T follicular helper cell (primary cell): ENCODE data around the gene CKM.
"Not testable (repeated sequence)": the region's sequence is repeated elsewhere in the genome, so short reads cannot be mapped to it uniquely, and the experiment has no call there.

Experiments used
- DNase-seq: peaks from one replicate; pipeline ENCODE4 v3.0.0-alpha.2; 2020; ENCODE audit warnings: low read depth

Gene CKM

DNA sequence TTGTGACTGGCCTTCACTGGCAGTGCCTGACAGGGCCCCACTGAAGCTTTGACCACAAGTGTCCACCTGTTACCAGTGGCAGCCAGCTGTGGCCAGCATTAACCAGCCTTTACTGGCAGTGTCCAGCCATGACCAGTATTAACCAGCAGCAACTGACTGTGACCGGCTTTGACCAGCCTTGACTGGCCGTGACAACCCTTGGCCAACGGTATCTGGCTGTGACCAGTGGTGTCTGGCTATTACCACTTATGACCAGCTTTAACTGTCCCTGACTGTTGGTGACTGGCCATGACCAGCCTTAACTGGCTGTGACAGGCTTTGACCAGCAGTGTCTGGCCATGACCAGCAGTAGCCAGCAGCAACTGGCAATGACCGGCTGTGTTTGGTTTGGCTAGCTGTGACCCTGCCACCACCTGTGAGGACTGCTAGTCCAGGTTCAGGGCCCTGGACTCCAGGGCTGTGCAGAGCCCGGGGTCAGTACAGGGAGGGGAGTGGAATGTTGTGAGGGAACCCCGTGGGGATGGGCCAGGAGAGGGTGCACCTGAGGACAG lies 32.2 kb downstream of the CKM start:
- DNase-seq, result no peak

DNA sequence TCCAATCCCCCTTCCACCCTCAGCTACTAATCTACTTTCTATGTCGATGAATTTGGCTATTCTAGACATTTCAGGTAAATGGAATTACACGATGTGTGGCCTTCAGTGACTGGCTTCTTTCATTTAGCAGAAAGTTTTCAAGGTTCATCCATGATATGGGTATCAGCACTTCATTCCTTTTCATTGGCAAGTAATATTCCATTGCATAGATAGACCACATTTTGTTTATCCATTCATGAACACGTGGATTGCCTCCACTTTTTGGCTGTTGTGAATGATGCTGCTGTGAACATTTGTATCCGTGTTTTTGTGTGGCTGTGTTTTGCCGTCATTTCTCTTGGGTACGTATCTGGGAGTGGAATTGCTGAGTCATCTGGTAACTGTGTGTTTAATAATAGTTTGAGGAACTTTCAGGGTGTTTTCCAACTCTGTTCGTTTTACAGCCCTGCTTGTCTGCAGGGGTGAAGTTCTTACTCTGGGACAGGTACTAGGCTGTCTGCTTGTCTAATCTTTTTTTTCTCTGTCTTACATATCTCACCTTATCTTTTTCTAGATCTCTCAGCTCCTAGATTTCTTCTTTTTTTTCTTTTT lies 39.1 kb downstream of the CKM start:
- DNase-seq, result no peak

DNA sequence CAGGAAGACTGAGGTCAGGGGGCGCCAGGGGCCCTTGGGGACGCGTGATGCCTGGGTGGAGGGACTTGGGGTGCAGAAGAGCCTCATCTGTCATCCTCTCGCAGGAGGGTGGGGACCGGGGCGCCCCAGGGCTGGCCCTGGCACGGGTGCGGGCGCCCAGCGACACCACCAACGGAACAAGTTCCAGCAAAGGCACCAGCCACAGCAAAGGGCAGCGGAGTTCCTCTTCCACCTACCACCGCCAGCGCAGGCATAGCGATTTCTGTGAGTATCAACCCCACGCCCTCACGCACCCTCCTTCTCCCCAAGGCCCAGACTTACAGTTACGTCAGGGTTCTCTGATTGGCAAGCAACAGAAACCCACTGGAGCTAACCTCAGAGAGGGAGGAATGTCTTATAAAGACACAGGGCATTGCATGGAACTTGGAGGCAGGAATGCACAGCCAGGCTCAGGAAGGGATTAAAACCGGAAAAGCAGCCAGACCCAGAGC lies 42.2 kb downstream of the CKM start:
- DNase-seq, result no peak

DNA sequence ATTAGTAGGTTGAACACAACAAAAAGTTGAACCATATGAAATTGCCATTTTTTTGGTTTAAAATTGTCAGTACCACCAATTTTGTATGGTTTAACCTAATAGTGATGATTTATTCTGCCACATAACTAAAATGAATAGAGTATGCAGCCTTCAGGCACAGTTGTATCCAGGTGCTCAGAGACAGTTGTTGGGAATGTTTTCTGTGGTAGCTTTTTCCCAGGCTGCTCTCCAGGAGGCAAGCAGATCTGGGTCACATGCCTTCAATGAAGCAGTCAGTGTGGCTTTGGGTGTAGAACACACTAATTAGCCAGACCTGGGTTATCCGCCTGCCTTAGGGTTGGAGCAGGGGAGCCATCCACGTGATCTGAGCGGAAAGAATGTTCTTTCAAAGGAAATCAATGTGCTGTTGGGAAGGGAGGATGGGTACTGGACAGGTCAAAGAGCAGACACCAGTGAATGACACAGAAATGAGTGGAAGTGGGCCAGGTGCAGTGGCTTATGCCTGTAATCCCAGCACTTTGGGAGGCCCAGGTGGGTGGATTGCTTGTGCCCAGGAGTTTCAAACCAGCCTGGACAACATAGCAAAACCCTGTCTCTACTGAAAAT lies 43.0 kb downstream of the CKM start:
- no peak for DNase-seq

DNA sequence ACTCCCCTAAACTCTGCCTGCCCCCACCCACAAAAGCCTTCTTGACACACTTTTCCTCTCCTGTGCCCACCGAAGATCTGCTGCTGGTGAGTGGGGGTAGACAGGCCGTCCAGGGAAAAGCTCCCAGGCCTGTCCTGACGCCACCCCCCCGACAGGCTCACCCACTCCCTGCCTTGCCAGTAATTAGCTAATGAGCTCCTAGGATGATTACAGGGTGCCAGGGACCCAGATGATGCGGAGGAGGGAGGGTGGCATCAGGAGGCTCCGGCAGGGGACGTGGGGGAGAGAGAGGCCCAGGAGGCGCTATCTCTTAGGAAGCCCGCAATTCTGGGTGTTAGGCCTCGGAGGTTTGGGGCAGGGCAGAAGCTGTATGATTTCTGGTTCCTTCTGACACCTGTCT lies 44.6 kb downstream of the CKM start:
- no peak for DNase-seq

DNA sequence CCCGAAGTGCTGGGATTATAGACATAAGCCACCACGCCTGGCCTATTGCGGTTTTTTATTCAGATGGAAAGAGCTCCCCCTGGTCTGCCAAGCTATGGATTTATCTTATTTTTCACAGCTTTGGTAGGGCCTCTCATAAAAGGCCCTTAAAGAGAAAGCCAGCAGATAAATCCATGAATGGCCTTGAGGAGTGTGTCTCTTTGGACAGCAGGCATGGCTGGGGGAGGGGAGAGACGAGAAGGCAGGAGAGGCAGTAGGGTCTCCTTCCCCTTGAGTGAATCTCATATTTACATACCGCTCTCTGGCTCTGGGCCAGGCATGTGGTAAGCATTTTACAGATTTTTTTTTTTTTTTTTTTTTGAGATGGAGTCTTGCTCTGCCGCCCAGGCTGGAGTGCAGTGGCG lies 46.4 kb downstream of the CKM start:
- no peak for DNase-seq

DNA sequence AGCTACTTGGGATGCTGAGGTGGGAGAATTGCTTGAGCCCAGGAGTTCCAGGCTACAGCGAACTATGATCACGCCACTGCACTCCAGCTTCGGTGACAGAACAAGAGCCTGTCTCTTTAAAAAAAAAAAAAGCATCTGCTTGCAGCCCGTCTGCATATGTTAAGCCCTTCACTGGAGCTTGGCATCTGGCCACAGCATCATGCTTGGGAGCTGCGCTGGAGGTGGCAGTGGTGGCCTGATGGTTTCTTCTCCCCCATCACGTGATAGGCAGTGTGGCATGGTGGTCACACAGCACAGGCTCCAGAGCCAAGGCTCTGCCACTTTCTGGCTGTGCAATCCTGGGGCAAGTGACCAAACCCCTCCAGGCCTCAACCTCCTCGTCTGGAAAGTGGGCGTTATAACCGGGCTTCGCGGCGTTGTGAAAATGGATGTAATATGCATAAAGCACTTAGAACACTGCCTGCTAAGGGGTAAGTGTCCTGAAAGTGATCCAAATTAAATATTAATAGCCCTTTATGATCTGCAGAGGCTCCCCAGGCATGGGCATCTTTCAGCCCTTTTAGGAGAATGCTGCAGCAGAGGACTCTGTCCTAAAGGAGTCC lies 47.2 kb downstream of the CKM start:
- DNase-seq, result no peak

DNA sequence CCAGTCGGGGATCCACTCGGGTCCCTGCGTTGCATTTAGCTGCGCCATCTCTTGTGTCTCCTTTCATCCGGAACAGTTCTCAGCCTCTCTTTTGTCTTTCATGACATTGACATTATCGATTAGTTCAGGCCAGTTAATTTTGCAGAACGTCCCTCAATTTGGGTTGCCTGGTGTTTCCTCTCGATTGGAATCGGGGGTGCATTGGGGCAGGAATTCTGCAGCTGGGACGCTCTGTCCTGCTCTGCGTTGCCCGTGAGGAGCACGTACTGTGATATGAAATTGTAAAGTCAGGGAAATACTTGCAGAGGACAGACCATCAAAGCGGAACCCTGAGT lies 49.2 kb downstream of the CKM start:
- DNase-seq, result no peak

DNA sequence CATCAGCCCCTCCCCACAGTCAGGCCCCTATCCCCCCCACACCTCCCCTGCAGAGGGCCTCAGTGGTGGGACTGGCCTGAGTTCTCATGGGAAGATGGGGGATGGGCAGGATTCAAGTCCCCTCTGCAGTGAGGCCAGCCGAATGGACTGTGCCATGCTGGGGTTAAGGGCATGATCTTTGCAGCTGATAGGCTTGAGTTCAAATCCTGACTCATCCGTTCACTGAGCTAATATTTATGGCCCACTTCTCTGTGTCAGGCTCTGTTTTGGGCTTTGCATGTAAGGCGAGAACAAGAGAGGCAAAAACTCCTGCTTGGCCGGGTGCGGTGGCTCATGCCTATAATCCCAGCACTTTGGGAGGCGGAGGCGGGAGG lies 51.0 kb downstream of the CKM start:
- no peak for DNase-seq

DNA sequence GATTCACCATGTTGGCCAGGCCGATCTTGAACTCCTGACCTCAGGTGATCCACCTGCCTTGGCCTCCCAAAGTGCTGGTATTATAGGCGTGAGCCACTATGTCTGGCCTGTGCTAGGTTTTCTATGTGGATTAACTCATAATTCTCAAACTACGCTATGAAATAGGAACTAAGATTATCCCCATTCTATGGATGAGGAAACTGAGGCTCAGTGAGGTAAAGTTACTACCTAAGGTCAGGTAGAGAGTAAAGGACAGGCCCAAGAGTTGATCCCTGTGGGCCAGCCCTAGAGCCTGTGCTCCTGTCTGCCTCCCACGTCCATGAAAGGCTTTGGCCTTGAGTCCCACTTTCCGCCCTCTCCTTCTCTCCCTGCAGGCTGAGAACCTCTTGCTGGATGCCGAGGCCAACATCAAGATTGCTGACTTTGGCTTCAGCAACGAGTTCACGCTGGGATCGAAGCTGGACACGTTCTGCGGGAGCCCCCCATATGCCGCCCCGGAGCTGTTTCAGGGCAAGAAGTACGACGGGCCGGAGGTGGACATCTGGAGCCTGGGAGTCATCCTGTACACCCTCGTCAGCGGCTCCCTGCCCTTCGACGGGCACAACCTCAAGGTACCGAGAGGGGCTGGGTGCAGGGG lies 51.5 kb downstream of the CKM start:
- no peak for DNase-seq

DNA sequence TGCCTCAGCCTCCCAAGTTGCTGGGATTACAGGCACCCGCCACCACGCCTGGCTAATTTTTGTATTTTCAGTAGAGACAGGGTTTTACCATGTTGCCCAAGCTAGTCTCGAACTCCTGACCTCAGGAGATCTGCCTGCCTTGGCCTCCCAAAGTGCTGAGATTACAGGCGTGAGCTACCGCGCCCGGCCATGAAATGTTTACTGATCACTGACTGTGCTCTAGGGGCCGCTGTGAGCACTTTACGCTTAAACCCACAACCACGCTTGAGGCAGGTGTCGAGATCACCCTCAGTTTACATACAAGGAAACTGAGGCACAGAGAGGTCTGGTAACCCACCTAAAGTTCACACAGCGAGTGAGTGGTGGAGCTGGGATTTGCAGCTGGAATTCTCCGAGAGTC lies 52.7 kb downstream of the CKM start:
- not testable (repeated sequence) for DNase-seq

DNA sequence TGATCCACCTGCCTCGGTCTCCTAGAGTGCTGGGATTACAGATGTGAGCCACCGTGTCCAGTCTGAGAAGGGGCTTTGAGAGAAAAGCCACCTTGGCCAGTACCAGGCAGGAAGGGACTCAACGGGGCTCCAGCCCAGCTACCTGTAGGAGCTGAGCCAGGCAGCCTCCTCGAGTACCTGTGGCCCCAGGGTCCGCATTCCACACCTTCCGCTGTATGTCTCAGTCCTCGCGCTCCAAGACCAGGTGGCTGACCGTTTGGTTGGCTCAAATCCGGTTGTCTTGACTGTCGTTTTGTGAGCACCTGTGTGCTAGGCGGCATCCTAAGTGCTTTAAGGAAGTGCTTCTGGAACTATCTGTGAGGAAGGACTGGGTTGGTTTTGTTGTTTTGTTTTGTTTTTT lies 55.4 kb downstream of the CKM start:
- DNase-seq, result no peak

DNA sequence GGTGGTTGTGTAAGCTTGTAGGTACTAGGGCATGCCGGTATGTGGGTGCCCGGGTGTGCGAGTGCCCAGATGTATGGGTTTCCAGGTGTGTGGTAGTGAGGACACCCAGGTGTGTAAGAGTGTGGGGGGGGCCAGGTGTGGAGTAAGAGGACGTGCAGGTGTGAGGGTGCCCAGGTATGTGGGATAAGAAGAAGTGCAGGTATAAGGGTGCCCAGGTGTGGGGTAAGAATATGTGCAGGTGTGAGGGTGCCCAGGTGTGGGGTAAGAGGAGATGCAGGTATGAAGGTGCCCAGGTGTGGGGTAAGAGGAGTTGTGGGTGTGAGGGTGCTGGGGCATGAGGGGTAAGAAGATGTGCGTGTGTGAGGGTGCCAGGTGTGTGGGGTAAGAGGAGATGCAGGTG lies 57.3 kb downstream of the CKM start:
- no peak for DNase-seq

DNA sequence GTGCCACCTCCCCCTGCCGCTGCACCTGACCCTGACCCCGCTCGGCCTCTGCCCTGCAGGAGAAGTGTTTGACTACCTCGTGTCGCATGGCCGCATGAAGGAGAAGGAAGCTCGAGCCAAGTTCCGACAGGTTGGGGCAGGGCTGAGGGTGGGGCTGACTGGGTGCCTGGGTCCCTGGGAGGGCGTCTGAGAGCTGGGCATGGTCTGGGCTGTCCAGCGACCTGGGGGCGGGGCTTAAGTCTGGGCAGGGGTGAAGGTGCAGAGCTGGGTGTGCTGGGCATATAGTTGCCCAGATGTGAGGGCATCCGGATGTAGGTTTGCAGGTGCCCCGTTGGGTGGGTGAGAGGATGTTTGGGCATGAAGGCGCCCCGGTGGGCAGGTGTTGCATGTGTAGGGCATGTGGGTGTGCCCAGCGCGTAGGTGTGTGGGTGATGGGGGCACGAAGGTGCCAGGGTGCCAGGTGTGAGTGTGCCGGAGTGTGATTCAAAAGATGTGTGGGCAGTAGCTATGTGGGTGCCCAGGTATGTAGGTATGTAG lies 57.8 kb downstream of the CKM start:
- no peak for DNase-seq

DNA sequence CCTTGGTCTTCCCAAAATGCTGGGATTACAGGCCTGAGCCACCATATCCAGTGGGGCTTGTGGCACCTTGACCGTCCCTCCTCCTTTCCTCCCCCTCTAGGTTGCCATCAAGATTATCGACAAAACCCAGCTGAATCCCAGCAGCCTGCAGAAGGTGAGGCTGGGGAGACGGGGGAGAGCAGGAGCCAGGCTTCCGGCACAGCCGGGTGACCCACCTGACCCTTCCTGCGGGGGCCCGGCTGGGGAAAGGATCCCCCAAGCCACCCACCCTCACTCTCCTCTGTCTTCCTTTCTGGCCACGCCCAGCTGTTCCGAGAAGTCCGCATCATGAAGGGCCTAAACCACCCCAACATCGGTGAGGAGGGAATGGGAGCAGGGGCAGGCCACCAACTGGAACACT lies 59.7 kb downstream of the CKM start:
- no peak for DNase-seq

DNA sequence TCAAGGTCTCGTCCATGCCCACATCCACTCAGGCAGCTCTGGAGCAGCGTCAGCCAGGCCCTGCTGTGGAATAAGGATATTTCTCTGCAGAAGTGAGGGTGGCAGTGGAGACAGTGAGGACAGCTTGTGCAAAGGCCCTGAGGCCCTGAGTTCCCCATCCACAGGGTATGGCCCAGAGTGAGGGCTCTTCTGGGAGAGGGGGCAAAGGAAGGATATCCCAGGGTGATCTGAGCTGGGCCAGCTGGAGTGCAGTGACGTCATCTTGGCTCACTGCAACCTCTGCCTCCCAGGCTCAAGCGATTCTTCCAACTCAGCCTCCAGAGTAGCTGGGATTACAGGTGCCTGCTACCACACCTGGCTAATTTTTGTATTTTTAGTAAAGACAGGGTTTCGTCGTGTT lies 60.1 kb downstream of the CKM start:
- DNase-seq, result no peak

DNA sequence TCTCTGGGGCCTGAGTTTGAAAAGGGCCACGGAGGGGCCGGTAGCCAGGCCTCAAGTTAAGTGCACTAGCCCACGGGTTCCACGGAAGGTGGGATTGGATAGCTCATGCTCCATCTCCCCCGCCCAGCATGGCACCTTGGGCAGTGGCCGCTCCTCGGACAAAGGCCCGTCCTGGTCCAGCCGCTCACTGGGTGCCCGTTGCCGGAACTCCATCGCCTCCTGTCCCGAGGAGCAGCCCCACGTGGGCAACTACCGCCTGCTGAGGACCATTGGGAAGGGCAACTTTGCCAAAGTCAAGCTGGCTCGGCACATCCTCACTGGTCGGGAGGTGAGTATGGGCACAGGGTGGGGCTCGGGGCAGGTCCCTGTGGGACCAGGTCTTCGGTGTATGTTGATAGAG lies 63.8 kb downstream of the CKM start:
- DNase-seq, result no peak

DNA sequence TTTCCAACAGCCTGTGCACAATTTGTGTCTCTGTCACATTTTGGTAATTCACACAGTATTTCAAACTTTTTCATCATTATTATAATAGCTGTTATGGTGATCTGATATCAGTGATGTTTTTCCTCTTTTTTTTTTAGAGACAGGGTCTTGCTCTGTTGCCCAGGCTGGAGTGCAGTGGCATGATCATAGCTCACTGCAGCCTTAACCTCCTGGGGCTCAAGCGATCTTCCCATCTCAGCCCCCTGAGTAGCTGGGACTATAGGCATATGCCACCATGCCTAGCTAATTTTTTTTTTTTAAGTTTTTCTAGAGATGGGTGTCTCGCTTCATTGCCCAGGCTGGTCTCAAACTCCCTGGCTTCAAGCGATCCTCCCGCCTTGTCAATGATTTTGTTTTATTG lies 65.8 kb downstream of the CKM start:
- DNase-seq, result no peak
